HEK293 (cell line): ENCODE data around the gene SCAF11.

Experiments used
- OVOL3 ChIP-seq: fragments of 450-650 bp; formaldehyde crosslinking; IDR thresholded peaks from 2 replicates; pipeline ENCODE4 v1.5.1; 2016; ENCODE audit warnings: missing biosample characterization, missing genetic modification characterization
- ZBTB1 ChIP-seq: fragments of 450-650 bp; formaldehyde crosslinking; IDR thresholded peaks from 2 replicates; pipeline ENCODE4 v1.5.1; 2016; ENCODE audit warnings: missing biosample characterization, missing genetic modification characterization
- ZNF292 ChIP-seq: fragments of 450-650 bp; formaldehyde crosslinking; IDR thresholded peaks from 2 replicates; pipeline ENCODE4 v1.5.1; 2016; ENCODE audit warnings: low read depth, missing biosample characterization, missing genetic modification characterization, borderline replicate concordance
- ZNF416 ChIP-seq: fragments of 450-650 bp; formaldehyde crosslinking; IDR thresholded peaks from 2 replicates; pipeline ENCODE4 v1.5.1; 2016; ENCODE audit warnings: missing biosample characterization, missing genetic modification characterization
- TF ChIP-seq, protein P1 (sequence below): fragments of 450-650 bp; formaldehyde crosslinking; IDR thresholded peaks from 2 replicates; pipeline ENCODE4 v1.5.1; 2016; ENCODE audit warnings: missing biosample characterization, missing genetic modification characterization
- TF ChIP-seq, protein P2 (sequence below): fragments of 450-650 bp; formaldehyde crosslinking; IDR thresholded peaks from 2 replicates; pipeline ENCODE4 v1.5.0; 2017; ENCODE audit warnings: missing biosample characterization, missing genetic modification characterization, borderline replicate concordance
- TF ChIP-seq, protein P3 (sequence below): fragments of 450-650 bp; formaldehyde crosslinking; IDR thresholded peaks from 2 replicates; pipeline ENCODE4 v1.5.1; 2016; ENCODE audit warnings: missing biosample characterization, missing genetic modification characterization
- TF ChIP-seq, protein P4 (sequence below): fragments of 450-650 bp; formaldehyde crosslinking; IDR thresholded peaks from 2 replicates; pipeline ENCODE4 v1.5.1; 2016; ENCODE audit warnings: missing biosample characterization, missing genetic modification characterization

DNA sequence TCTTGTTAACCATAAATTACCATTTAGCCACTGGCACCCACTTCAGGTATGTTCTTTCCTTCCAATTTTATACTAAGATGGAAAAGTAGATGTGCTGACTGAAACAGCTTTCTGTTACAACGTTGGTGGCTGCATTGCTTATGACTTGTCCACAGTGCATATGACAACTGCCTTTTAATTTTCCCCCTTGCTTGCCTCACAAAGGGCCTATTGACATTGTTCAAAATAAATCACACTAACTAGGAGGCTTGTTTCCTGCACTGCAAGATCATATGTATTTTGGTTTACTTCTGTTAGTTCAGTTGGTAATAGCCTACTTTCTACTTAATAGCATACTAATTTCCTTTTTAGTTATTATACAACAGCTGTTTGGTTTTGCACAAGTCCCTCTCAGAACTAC lies 55.4 kb downstream of the SCAF11 start:
- TF ChIP-seq, protein P1, sequence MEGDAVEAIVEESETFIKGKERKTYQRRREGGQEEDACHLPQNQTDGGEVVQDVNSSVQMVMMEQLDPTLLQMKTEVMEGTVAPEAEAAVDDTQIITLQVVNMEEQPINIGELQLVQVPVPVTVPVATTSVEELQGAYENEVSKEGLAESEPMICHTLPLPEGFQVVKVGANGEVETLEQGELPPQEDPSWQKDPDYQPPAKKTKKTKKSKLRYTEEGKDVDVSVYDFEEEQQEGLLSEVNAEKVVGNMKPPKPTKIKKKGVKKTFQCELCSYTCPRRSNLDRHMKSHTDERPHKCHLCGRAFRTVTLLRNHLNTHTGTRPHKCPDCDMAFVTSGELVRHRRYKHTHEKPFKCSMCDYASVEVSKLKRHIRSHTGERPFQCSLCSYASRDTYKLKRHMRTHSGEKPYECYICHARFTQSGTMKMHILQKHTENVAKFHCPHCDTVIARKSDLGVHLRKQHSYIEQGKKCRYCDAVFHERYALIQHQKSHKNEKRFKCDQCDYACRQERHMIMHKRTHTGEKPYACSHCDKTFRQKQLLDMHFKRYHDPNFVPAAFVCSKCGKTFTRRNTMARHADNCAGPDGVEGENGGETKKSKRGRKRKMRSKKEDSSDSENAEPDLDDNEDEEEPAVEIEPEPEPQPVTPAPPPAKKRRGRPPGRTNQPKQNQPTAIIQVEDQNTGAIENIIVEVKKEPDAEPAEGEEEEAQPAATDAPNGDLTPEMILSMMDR, result no peak
- TF ChIP-seq OVOL3 (tag by site-specific recombination), result no peak
- TF ChIP-seq, protein P2, sequence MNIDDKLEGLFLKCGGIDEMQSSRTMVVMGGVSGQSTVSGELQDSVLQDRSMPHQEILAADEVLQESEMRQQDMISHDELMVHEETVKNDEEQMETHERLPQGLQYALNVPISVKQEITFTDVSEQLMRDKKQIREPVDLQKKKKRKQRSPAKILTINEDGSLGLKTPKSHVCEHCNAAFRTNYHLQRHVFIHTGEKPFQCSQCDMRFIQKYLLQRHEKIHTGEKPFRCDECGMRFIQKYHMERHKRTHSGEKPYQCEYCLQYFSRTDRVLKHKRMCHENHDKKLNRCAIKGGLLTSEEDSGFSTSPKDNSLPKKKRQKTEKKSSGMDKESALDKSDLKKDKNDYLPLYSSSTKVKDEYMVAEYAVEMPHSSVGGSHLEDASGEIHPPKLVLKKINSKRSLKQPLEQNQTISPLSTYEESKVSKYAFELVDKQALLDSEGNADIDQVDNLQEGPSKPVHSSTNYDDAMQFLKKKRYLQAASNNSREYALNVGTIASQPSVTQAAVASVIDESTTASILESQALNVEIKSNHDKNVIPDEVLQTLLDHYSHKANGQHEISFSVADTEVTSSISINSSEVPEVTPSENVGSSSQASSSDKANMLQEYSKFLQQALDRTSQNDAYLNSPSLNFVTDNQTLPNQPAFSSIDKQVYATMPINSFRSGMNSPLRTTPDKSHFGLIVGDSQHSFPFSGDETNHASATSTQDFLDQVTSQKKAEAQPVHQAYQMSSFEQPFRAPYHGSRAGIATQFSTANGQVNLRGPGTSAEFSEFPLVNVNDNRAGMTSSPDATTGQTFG (tag by site-specific recombination), result no peak
- TF ChIP-seq ZNF416 (tag by site-specific recombination), result no peak
- TF ChIP-seq ZBTB1 (tag by site-specific recombination), result no peak
- TF ChIP-seq, protein P3, sequence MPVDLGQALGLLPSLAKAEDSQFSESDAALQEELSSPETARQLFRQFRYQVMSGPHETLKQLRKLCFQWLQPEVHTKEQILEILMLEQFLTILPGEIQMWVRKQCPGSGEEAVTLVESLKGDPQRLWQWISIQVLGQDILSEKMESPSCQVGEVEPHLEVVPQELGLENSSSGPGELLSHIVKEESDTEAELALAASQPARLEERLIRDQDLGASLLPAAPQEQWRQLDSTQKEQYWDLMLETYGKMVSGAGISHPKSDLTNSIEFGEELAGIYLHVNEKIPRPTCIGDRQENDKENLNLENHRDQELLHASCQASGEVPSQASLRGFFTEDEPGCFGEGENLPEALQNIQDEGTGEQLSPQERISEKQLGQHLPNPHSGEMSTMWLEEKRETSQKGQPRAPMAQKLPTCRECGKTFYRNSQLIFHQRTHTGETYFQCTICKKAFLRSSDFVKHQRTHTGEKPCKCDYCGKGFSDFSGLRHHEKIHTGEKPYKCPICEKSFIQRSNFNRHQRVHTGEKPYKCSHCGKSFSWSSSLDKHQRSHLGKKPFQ, result no peak
- TF ChIP-seq ZNF292 (tag by site-specific recombination), result no peak
- TF ChIP-seq, protein P4, sequence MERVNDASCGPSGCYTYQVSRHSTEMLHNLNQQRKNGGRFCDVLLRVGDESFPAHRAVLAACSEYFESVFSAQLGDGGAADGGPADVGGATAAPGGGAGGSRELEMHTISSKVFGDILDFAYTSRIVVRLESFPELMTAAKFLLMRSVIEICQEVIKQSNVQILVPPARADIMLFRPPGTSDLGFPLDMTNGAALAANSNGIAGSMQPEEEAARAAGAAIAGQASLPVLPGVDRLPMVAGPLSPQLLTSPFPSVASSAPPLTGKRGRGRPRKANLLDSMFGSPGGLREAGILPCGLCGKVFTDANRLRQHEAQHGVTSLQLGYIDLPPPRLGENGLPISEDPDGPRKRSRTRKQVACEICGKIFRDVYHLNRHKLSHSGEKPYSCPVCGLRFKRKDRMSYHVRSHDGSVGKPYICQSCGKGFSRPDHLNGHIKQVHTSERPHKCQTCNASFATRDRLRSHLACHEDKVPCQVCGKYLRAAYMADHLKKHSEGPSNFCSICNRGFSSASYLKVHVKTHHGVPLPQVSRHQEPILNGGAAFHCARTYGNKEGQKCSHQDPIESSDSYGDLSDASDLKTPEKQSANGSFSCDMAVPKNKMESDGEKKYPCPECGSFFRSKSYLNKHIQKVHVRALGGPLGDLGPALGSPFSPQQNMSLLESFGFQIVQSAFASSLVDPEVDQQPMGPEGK (tag by site-specific recombination), result no peak
